RWPE1 (cell line): ENCODE measurements around the gene PIK3C2G.
A peak's percentile ranks its signal among the peaks of the same experiment; 100 is the strongest.

ENCODE experiments used
- CTCF ChIA-PET: fragments of 350-600 bp; sonication (Branson Sonifier 250); formaldehyde crosslinking; extraction: SDS; loops from one replicate; lab custom pipeline; 2021; lab: Yijun Ruan, JAX
- POLR2A ChIA-PET: fragments of 400-600 bp; formaldehyde crosslinking; extraction: SDS; loops from one replicate; lab custom pipeline; 2020; ENCODE audit warnings: antibody characterized with exemption; ENCODE audit not compliant: low non-redundant PET; lab: Yijun Ruan, JAX
- DNase-seq: peaks from one replicate; pipeline ENCODE4 v3.0.0; 2012; ENCODE audit warnings: low spot score
- H3K27ac ChIP-seq: fragments of 450-650 bp; 2 replicates; pipeline ENCODE4 v1.5.1; 2017
- TF ChIP-seq, protein P1 (sequence below): fragments of 450-650 bp; conservative IDR thresholded peaks from 2 replicates; pipeline ENCODE4 v1.5.1; 2017; ENCODE audit warnings: low read depth, mild to moderate bottlenecking

PIK3C2G gene

DNA sequence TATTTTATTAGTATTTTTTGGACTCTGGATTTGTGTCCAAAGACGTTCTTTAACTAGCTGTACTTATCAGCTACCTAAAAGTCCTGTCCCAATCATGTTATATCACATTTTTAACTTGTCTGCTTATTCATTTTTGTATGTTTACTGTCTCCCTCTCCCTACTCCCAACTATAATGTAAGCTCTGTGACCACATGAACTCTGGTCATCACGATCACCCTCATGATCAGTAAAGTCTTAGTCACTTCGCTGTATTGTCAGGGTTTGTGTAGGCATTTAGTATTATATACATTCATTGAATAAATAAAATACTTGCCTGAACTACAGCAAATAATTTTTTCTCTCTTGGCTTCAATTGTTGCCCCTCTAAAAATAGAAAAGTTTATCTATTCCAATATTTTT lies 211.0 kb downstream of the PIK3C2G start:
- ChIA-PET CTCF (no interaction called here), POLR2A (no interaction called here)
- no peak for DNase-seq
- no peak overlapping the region for H3K27ac ChIP-seq
- TF ChIP-seq, protein P1, sequence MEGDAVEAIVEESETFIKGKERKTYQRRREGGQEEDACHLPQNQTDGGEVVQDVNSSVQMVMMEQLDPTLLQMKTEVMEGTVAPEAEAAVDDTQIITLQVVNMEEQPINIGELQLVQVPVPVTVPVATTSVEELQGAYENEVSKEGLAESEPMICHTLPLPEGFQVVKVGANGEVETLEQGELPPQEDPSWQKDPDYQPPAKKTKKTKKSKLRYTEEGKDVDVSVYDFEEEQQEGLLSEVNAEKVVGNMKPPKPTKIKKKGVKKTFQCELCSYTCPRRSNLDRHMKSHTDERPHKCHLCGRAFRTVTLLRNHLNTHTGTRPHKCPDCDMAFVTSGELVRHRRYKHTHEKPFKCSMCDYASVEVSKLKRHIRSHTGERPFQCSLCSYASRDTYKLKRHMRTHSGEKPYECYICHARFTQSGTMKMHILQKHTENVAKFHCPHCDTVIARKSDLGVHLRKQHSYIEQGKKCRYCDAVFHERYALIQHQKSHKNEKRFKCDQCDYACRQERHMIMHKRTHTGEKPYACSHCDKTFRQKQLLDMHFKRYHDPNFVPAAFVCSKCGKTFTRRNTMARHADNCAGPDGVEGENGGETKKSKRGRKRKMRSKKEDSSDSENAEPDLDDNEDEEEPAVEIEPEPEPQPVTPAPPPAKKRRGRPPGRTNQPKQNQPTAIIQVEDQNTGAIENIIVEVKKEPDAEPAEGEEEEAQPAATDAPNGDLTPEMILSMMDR: no peak

DNA sequence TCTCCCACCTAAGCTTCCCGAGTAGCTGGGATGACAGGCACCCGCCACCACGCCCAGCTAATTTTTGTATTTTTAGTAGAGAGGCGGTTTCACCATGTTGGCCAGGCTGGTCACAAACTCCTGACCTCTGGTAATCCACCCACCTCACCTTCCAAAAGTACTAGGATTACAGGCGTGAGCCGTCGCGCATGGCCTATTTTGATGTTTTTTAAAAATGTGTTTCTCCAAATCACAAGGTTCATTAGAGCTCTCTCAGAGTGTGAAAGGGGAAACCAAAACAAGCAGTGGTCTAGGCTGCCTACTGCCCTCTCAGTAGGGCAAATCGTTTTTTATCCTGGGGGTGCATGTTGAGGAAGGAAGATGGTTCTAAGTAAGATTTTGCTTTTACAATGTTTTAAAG lies 211.5 kb downstream of the PIK3C2G start:
- TF ChIP-seq, protein P1: no peak
- H3K27ac ChIP-seq: no peak overlapping the region
- POLR2A ChIA-PET: no interaction called here
- DNase-seq: no peak
- CTCF ChIA-PET: no interaction called here

DNA sequence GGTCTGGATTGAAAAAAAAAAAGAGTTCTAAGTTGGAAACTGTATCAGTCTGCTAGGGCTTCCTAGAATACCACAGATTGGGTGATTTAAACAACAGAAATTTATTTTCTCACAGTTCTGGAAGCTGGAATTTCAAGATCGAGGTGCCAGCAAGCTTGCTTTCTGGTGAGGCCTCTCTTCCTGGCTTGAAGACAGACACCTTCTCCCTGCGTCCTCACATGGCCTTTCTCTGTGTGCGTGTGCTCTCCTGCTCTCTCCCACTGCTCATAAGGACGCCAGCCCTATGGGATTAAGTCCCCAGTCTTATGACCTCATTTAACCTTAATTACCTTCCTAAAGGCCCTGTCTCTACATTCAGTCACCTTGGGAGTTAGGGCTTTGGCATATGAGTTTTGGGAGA lies 215.5 kb downstream of the PIK3C2G start:
- TF ChIP-seq, protein P1: no peak
- CTCF ChIA-PET: no interaction called here
- H3K27ac ChIP-seq: no peak overlapping the region
- POLR2A ChIA-PET: no interaction called here
- DNase-seq: no peak

DNA sequence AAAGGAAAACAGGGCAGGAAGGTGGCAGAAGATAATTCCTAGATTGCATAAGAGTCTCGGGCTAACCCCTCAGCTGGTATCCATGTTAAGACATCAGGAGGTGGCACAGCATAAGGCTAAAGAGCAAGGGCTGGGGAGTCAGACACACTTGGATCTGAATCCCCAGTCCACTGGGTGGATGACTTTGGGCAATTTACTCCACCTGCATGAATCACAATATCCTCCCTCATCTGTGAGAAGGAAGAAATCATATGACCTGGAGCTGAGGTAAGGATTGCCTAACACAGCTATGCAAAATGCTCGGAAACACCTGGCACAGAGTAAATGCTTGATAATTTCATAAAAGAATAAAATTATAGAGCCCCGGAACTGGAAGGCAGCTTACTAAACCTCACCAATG lies 217.9 kb downstream of the PIK3C2G start:
- ChIA-PET CTCF (no interaction called here), POLR2A (no interaction called here)
- DNase-seq: peak; percentile 34
- H3K27ac ChIP-seq: no peak overlapping the region
- TF ChIP-seq, protein P1: no peak

DNA sequence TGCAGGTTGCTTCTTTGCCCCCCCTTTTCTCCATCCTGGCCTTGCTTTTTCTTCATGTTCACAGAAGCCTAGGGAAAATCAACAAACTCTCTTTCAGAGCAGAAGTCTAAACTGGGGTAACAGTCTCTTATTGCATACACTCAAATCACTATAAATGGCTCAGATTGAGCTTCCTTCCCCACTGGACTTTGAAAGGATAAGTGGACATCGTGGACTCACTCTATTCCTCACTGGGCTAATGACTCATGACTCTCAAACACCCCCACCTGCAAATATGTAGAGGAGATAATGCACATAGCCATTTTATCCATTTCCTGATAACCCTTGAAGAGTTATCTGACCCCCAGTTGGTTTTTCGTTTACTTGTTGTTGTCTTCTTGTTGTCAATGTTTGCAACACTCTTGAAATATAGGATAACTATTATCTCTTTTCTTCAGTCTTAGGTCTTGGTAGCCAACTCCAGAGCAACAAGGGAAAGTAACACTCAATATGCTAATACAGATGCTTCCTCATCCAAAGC lies 221.3 kb downstream of the PIK3C2G start:
- TF ChIP-seq, protein P1: no peak
- H3K27ac ChIP-seq: no peak overlapping the region
- POLR2A ChIA-PET: no interaction called here
- CTCF ChIA-PET: no interaction called here
- DNase-seq: no peak

DNA sequence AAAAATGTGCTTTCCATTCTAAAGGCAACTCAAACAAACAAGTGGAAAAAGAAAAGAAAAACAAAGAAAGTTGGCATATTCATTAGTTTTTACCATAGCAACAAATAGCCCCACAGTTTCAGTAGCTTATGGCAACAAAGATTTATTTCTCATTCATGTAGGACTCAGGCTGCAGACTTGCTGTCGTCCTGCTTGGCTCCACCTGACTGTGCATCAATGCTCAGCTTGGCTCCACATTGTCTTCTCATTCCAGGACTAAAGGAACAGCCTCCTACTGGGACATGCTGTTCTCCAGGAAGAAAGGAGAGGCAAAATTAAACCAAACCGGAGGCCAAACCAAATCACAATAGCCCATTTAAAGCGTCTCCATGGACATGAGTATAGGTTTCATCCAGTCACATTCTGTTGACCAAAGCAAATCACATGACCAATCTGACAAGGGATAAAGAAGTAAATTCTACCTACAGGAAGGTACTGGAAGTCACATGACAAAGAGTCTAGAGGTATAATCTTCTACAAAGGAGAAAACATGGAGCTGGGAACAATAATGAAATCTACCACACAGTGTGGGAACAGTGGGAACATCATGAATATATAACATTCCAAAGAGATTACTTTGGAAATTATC lies 222.5 kb downstream of the PIK3C2G start:
- ChIA-PET CTCF (no interaction called here), POLR2A (no interaction called here)
- no peak overlapping the region for H3K27ac ChIP-seq
- TF ChIP-seq, protein P1: no peak
- DNase-seq: no peak

DNA sequence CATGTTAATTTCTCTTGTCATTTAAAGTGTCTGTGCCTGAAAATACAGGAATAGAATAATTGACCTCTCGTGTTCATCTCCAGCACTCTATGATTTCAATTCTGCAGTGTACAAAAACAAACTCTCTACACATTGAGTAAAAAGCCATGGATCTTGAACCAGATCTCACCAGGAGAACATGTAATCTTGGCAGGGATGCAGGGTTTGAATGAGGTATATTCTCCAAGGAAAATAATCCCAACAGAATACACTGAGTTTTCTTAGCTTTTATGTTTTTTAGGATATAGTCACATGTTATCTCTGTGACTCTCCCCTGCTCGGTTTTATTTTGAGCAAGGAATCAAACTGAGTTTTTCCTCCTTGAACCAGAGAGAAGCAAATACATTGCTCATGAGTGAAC lies 224.7 kb downstream of the PIK3C2G start:
- TF ChIP-seq, protein P1: no peak
- no peak overlapping the region for H3K27ac ChIP-seq
- POLR2A ChIA-PET: no interaction called here
- DNase-seq: no peak
- CTCF ChIA-PET: no interaction called here
